ENCODE results near the gene UBAC2. TPM values are rescaled to one million over a fixed set of nuclear protein-coding genes. Genes with fewer than 3 reads are reported as not detected.

The UBAC2 gene
- total and polyA plus RNA-seq, 2 experiments from 2014 or later: 78.2 to 83.1 TPM

DNA sequence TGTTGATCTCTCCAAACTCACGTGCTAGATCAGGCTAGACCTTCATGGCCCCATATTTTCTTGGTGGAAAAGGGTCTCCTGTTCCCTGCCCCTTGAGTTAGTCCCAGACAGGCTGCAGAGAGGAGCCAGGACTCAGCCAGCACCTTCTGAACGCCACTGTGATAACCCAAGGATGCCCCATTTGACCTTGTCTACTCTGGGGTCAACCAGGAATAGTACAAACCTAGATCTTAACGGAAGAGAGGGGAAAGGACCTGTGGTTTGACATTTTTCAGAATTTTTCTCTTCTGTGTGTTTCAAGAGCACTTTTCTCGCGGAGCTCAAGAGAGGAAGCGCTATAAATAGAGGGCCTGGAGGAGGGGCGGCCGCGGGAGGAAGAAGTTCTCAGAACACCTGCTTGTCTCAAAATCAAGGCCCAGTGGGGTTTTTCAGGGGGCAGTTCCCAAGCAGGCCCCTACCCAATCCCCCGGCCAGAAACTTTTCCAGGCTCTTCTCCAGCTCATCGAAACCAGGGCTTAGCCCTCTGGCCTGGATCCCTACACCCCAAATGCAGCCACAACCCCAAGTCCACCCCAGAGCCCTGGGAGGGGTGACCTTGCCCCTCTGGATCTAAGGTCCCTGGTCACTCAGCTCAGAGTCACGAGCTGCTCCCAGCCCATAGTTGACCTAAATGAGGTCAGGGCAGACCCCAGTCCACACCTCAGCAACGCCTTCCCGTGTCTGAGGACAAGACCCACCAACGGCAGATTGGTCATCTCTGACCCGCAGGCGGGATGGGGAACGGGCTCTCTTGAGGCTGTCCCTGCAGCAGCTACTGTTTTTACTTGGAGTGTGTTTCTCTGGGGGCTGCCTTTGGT is 225.1 kb downstream of the UBAC2 start:
- no peaks in the 10 kb centered on the region for H3K27me3 ChIP-seq
- H4K20me1 ChIP-seq (ENCODE audit: insufficient read depth, poor library complexity, severe bottlenecking): no peaks in the 10 kb centered on the region
- no peaks in the 10 kb centered on the region for H3K9me2 ChIP-seq (replicated peaks; ENCODE audit: insufficient read depth)
- no peaks in the 10 kb centered on the region for H3K9me3 ChIP-seq (ENCODE audit: low read depth)
- H3K27ac ChIP-seq: no peak overlapping the region
- DNase-seq (ENCODE audit: low spot score): no peak
- no peak overlapping the region for H3K4me2 ChIP-seq
- 86% methylated on average over 18 of the region's 18 CpGs for WGBS (ENCODE audit: low lambda C conversion rate, missing lambda C conversion rate)
- TF ChIP-seq, protein P1, sequence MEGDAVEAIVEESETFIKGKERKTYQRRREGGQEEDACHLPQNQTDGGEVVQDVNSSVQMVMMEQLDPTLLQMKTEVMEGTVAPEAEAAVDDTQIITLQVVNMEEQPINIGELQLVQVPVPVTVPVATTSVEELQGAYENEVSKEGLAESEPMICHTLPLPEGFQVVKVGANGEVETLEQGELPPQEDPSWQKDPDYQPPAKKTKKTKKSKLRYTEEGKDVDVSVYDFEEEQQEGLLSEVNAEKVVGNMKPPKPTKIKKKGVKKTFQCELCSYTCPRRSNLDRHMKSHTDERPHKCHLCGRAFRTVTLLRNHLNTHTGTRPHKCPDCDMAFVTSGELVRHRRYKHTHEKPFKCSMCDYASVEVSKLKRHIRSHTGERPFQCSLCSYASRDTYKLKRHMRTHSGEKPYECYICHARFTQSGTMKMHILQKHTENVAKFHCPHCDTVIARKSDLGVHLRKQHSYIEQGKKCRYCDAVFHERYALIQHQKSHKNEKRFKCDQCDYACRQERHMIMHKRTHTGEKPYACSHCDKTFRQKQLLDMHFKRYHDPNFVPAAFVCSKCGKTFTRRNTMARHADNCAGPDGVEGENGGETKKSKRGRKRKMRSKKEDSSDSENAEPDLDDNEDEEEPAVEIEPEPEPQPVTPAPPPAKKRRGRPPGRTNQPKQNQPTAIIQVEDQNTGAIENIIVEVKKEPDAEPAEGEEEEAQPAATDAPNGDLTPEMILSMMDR (IDR thresholded peaks at IDR 0.05; ENCODE audit: poor library complexity): no peak
- TF ChIP-seq EZH2 (IDR thresholded peaks at IDR 0.05; ENCODE audit: borderline replicate concordance) (no peak), EZH2phosphoT487 (IDR thresholded peaks at IDR 0.05; ENCODE audit: low read depth, severe bottlenecking, unreplicated experiment) (no peak)
- no peaks in the 10 kb centered on the region for H3K79me2 ChIP-seq
- H2AFZ ChIP-seq: no peak overlapping the region
- no peak overlapping the region for H3K4me3 ChIP-seq
- no peaks in the 10 kb centered on the region for H3K4me1 ChIP-seq (ENCODE audit: insufficient read depth)
- H3K36me3 ChIP-seq (replicated peaks; ENCODE audit: insufficient read depth, low read depth): no peaks in the 10 kb centered on the region

DNA sequence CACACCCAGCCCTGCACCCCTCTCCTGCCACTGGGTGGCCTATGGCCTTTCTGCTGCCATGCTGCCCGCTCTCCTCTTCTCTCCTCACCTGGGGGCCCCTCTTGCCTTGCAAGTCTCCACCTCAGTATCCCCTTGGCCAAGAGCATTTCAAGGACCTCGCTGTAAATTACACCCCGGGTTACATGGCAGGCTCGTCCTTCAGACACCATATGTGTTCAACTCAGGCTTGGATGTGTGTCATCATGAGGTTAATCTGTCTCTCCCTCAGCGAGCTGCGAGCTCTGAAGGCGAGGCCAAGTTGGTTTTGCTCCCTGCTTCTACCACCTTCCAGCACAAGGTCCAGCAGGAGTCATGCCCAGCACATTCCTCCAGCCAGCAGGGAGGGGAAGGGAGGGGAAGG is 225.8 kb downstream of the UBAC2 start:
- no peaks in the 10 kb centered on the region for H4K20me1 ChIP-seq (ENCODE audit: insufficient read depth, poor library complexity, severe bottlenecking)
- DNase-seq (ENCODE audit: low spot score): no peak

DNA sequence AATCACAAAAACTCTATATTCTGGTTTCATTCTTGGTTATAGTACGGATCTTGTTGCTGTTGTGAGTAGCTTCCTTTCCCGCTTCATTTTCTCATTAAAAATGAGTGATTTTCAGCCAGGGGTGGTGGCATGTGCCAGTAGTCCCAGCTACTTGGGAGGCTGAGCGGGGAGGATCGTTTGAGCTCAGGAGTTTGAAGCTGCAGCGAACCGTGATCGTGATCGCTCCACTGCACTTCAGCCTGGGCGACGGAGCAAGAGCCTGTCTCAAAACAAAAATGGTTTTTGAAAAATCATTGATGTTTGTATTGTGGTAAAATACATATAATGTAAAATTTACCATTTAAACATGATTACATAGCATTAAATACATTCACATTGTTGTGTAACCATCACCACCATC is 229.0 kb downstream of the UBAC2 start:
- no peak overlapping the region for H3K4me3 ChIP-seq
- TF ChIP-seq EZH2 (IDR thresholded peaks at IDR 0.05; ENCODE audit: borderline replicate concordance): no peak
- H4K20me1 ChIP-seq (ENCODE audit: insufficient read depth, poor library complexity, severe bottlenecking): no peaks in the 10 kb centered on the region
- H3K4me1 ChIP-seq (ENCODE audit: insufficient read depth): peaks cover 3% of the 10 kb centered on the region
- H3K79me2 ChIP-seq: no peaks in the 10 kb centered on the region
- no peaks in the 10 kb centered on the region for H3K9me2 ChIP-seq (replicated peaks; ENCODE audit: insufficient read depth)
- no peak for DNase-seq (ENCODE audit: low spot score)
- H3K36me3 ChIP-seq (replicated peaks; ENCODE audit: insufficient read depth, low read depth): no peaks in the 10 kb centered on the region
- no peaks in the 10 kb centered on the region for H3K27me3 ChIP-seq
- WGBS (ENCODE audit: low lambda C conversion rate, missing lambda C conversion rate): 94% methylated on average over 10 of the region's 10 CpGs
- H3K4me2 ChIP-seq: no peak overlapping the region
- no peak overlapping the region for H3K27ac ChIP-seq
- no peaks in the 10 kb centered on the region for H3K9me3 ChIP-seq (ENCODE audit: low read depth)
- H2AFZ ChIP-seq: no peak overlapping the region

More for the DNA sequence above, 225.8 kb downstream of the UBAC2 start:
- Histone ChIP-seq H3K4me3 (no peak overlapping the region), H3K79me2 (no peaks in the 10 kb centered on the region), H2AFZ (no peak overlapping the region), H3K36me3 (replicated peaks; ENCODE audit: insufficient read depth, low read depth) (no peaks in the 10 kb centered on the region), H3K4me2 (no peak overlapping the region), H3K4me1 (ENCODE audit: insufficient read depth) (no peaks in the 10 kb centered on the region), H3K9me2 (replicated peaks; ENCODE audit: insufficient read depth) (no peaks in the 10 kb centered on the region), H3K9me3 (ENCODE audit: low read depth) (no peaks in the 10 kb centered on the region), H3K27me3 (no peaks in the 10 kb centered on the region), H3K27ac (no peak overlapping the region)
- 79% methylated on average over 7 of the region's 7 CpGs for WGBS (ENCODE audit: low lambda C conversion rate, missing lambda C conversion rate)
- TF ChIP-seq EZH2phosphoT487 (IDR thresholded peaks at IDR 0.05; ENCODE audit: low read depth, severe bottlenecking, unreplicated experiment) (no peak), EZH2 (IDR thresholded peaks at IDR 0.05; ENCODE audit: borderline replicate concordance) (no peak)
- TF ChIP-seq, protein P1 (IDR thresholded peaks at IDR 0.05; ENCODE audit: poor library complexity): no peak

DNA sequence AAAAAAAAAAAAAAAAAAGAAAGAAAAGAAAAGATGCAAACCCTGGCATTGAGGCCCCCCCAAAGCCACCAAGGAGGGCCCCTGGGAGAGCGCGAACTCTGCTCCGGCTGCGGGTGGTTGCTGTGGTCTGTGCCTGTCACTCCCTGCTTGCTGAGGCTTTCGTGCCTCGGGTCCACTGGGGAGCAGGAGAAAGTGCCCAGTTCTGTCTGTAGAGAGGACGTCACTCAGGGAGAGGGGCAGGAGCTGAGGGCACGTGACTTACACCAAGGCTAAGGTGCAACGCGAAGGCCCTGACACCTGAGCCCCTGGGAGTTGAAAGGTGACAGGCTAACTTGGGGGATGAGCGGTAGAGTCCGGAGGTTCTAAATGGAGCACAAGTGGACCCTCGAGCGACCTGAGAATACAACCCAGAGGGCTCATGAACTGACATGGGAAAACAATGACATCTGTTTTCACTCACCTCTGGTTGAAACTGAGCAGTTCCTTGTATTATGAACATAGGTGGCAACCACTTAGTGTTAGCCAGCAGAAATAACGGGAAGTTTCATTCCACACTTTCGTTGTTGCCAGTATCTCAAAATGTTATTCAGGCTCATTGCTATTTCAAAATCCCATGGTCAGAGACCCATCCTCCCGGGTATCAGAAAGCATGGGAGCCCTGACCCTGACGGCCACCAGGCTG is 231.4 kb downstream of the UBAC2 start:
- H3K27me3 ChIP-seq: no peaks in the 10 kb centered on the region
- H3K4me3 ChIP-seq: no peak overlapping the region
- H4K20me1 ChIP-seq (ENCODE audit: insufficient read depth, poor library complexity, severe bottlenecking): no peaks in the 10 kb centered on the region
- TF ChIP-seq, protein P1 (IDR thresholded peaks at IDR 0.05; ENCODE audit: poor library complexity): no peak
- no peak for TF ChIP-seq EZH2 (IDR thresholded peaks at IDR 0.05; ENCODE audit: borderline replicate concordance)
- TF ChIP-seq EZH2phosphoT487 (IDR thresholded peaks at IDR 0.05; ENCODE audit: low read depth, severe bottlenecking, unreplicated experiment): no peak
- no peaks in the 10 kb centered on the region for H3K36me3 ChIP-seq (replicated peaks; ENCODE audit: insufficient read depth, low read depth)
- peak overlapping the region; percentile 41 for H2AFZ ChIP-seq
- H3K4me2 ChIP-seq: peak overlapping the region; percentile 50
- H3K9me3 ChIP-seq (ENCODE audit: low read depth): no peaks in the 10 kb centered on the region
- H3K27ac ChIP-seq: no peak overlapping the region
- peaks cover 3% of the 10 kb centered on the region for H3K4me1 ChIP-seq (ENCODE audit: insufficient read depth)
- H3K79me2 ChIP-seq: no peaks in the 10 kb centered on the region
- WGBS (ENCODE audit: low lambda C conversion rate, missing lambda C conversion rate): 80% methylated on average over 18 of the region's 18 CpGs
- H3K9me2 ChIP-seq (replicated peaks; ENCODE audit: insufficient read depth): no peaks in the 10 kb centered on the region
- DNase-seq (ENCODE audit: low spot score): no peak

Data from hepatocyte (in vitro differentiated cells).